Dedifferentiated amniotic fluid mesenchymal stem cell (primary cell): ENCODE results near the gene SMIM30.
"Not testable (repeated sequence)": the region's sequence is repeated elsewhere in the genome, so short reads cannot be mapped to it uniquely, and the experiment has no call there.

Source experiments
- DNase-seq: peaks from one replicate; pipeline ENCODE4 v3.0.0-alpha.2; 2016; ENCODE audit errors: extremely low spot score

The SMIM30 gene

GRCh38 chr7:113118074-113118959 lies at the start of gene SMIM30:
SMIM30 (minus strand) TSS chr7:113118554; CDS start chr7:113117578, 976 bp downstream.
- DNase-seq, result peak; percentile 90

DNA sequence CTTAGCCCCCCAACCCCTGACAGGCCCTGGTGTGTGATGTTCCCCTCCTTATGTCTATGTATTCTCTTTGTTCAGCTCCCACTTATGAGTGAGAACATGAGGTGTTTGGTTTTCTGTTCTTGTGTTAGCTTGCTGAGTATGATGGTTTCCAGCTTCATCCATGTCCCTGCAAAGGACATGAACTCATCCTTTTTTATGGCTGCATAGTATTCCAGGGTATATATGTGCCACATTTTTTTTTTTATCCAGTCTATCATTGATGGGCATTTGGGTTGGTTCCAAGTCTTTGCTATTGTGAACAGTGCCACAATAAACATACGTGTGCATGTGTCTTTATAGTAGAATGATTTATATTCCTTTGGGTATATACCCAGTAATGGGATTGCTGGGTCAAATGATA lies 47.8 kb upstream of the SMIM30 start:
- not testable (repeated sequence) for DNase-seq

GRCh38 chr7:113161050-113161449 lies 42.7 kb upstream of the SMIM30 start:
- DNase-seq, result no peak

GRCh38 chr7:113159746-113160339 lies 41.5 kb upstream of the SMIM30 start:
- DNase-seq, result no peak

DNA sequence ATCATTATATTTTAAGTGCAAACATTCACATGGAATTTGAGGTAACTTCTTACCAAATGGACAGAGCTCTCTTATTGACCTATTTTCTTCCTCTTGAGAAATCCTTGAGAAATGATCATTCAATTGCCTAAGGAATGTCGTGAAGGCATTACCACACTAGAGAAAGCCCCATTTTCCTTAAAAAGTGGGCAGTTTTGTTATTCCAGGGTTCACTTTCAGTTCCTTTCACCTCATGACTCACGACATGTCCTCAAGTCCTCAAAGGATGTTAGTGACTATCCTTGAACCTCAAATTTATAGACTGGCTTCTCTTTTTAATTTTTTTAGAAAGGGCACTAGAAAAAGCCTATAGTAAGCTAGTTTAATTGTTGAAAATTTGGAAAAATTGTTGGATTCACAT lies 40.4 kb upstream of the SMIM30 start:
- DNase-seq, result no peak

- DNase-seq, result no peak
These were observed 35.8 kb upstream of the SMIM30 start for GRCh38 chr7:113154117-113154516.

DNA sequence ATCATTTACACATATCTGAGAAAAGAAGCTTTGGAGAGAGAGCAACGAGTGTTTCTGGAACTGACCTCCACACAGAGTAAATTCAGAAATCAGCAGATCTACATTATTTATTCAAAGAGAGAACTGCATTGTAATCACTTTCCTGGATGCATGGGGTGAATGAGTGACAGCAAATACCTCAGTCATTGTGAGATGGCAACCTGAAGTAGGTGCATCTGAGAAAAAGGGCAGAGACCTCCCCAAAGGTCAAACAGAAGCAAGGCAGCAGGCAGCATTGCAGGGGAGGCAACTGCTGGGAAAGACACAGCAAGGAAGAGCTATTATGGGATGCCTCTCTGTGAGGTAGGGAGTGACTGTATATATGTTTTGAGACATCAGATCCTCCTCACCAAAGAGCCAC lies 26.5 kb upstream of the SMIM30 start:
- no peak for DNase-seq

DNA sequence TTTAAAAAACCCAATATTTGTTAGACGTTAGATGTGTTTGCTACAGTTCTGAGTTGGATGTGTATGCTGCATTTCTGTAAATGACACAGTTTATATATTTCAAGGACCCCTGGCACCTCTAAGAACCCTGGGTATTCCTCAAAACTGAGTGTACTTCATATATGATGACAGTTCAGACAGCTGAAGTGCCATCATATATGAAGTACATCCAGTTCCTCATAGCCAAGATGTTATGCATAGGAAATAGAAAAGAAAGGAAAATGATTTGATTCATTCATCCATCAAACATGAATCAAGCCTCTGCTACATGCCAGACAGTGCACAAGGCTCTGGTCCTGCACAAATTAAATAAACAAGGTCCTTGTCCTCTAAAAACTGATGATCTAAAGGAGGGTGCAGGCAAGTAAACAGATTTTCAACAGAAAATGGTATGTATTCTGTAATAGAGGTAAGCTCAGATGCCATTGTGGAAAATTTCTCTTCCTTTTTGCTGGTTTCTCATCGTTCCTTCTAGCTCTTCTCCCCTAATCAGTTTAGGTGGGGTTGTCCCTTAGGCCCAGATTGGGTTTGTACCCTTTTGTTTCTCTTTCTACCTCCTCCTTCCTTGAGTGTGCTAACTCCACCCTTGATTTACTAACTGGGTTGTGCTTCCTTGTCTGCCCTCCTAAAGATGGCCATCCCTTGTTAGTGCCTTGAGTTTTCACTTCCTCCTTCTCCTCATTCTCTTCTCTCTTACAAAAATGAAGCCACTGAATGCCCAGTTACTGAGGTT lies 25.3 kb upstream of the SMIM30 start:
- DNase-seq, result no peak

- no peak for DNase-seq
These were observed 24.2 kb upstream of the SMIM30 start for GRCh38 chr7:113142385-113143119.

DNA sequence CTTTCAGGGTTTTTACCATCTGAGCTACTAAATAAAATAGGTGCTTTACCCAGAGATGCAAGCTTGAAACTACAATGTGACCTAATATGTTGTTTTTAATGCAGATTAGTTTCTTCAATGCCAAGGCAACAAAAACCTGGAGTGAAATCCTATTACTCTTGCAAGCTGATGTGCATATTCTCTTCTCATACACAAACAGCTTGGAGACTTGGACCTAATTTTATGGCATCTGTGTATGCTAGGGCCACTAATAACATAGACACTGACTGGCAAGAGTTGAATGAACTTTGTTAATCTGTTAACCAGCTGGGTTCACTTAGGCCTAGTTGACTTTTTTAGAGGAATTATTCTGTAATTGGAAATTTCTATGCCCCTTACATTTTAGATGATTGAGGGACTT lies 23.4 kb upstream of the SMIM30 start:
- no peak for DNase-seq

DNA sequence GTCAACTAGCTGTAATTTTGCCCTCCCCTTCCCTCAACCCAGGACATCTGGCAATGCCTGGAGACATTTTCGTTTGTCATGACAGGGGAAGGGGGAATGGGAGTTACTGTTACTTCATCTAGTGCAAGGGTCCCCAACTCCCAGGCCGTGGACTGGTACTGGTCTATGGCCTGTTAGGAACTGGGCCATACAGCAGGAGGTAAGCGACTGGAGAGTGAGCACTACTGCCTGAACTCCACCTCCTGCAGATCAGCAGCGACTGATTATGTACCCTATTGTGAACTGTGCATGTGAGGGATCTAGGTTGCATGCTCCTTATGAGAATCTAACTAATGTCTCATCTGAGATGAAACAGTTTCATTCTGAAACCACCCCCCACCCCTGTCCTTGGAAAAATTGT lies 22.6 kb upstream of the SMIM30 start:
- no peak for DNase-seq

DNA sequence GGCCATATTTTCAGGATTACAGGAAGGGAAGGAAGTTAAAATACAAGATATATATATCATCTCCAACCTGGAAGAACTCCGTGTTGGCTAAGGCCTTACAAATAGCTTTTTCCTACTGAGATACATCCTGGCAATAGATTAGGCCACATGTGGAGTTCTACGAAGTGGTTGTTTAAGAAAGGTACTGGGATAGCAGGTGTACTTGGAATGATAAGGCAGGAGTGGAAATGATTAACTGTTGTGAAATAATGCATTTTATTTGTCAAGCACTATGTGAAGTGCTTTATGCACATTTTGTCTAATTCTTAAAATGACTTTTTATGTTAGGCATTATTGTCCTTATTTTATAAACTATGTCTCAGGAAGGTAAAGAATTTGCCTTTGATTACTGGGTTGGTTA lies 18.9 kb upstream of the SMIM30 start:
- no peak for DNase-seq

DNA sequence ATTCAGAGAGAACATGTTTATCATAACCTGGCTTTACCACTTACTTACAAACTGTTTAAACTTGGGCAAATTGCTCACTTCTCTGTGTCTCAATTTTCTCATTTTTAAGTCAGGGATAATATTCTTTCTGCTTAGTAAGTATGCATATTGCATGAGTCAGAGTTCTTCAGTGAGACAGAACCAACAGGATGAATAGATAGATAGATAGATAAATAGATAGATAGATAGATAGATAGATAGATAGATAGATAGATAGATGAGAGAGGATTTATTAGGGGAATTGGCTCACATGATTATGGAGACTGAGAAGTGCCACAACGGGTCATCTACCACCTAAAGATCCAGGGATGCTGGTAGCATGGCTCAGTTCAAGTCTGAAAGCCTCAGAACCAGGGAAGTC lies 15.7 kb upstream of the SMIM30 start:
- no peak for DNase-seq

- no peak for DNase-seq
These were observed 13.0 kb upstream of the SMIM30 start for GRCh38 chr7:113131367-113131766.

- DNase-seq, result no peak
These were observed 9.7 kb upstream of the SMIM30 start for GRCh38 chr7:113128031-113128430.

GRCh38 chr7:113125728-113126127 lies 7.4 kb upstream of the SMIM30 start:
- no peak for DNase-seq

- no peak for DNase-seq
These were observed 4.4 kb upstream of the SMIM30 start for GRCh38 chr7:113122744-113123143.

GRCh38 chr7:113120647-113121046 lies 2.3 kb upstream of the SMIM30 start:
- no peak for DNase-seq

GRCh38 chr7:113119429-113119828 lies 1.1 kb upstream of the SMIM30 start:
- no peak for DNase-seq

DNA sequence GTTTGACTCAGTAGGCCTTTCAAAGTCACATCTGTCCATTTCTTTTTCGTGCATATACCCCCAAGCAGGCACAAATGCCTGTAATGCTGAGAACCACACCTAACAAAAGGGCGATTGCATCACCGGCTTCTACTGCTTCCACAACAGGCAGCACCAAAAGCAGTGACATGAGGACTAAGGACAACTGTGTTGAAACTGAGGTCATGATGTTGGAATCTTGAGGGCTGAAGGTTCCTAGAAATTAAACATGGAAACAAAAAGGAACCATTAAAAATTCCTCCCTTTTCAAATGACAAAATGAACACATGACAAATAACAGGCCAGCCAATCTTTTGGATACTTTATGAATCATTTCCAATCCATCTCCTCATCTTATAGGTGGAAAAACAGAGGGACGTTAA lies 980 bp downstream of the SMIM30 start:
- DNase-seq, result not testable (repeated sequence)

DNA sequence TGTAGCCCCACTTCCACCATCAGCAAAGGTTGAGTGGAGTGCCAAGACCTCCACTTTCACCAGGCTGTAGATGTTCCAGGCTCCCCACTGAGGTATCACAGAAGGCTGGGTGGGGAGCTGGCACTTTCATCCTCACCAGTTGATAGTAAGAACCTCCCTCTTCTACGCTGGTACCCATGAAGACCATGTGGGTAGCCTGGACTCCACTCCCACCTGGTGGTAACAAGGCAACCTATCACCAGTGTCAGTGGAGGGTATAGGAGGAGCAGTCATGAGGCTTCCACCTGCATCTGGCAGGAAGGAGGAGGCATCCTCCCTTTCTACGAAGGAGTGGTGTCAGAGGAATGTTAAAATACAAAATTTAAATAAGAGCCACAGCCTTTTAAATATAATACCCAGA lies 4.4 kb downstream of the SMIM30 start:
- DNase-seq, result no peak

DNA sequence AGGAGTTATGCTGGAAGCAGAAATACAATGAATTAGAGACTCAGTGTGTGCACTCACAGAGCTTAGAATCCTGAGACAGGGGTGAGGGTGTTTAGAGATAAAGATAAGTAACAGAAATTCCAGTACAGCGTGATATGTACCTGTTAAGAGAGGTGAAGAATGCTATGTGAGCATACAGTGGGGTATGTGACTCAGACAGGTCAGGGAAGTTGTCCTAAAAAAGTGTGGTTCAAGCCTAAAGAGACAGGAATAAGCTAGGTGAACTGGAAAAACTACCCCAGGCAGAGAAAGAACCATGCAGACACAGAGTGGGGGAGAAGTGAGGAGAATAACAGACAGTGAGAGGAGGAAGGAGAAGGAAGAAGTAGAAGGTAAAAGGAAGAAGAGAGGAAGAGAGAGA lies 8.6 kb downstream of the SMIM30 start:
- DNase-seq, result no peak
